Measurements from ENCODE around the gene BACH2. TPM values are rescaled to one million over a fixed set of nuclear protein-coding genes. Genes with fewer than 3 reads are reported as not detected.
A peak's percentile ranks its signal among the peaks of the same experiment; 100 is the strongest.

The BACH2 gene
- total RNA-seq, 1 donor = 3.6 TPM

GRCh38 chr6:90202156-90202555 is 94.5 kb downstream of the BACH2 start:
- H3K9me3 ChIP-seq (ENCODE audit: low read depth, low read length) = no peaks in the 10 kb centered on the region
- no peaks in the 10 kb centered on the region for H3K79me2 ChIP-seq (ENCODE audit: insufficient read depth, low read length)
- H4K20me1 ChIP-seq (ENCODE audit: insufficient read depth, low read length) = no peaks in the 10 kb centered on the region
- no peak for DNase-seq (ENCODE audit: insufficient read length, low spot score, missing footprints)
- H3K4me1 ChIP-seq (ENCODE audit: insufficient read depth, low read length) = peaks cover 7% of the 10 kb centered on the region
- H3K4me2 ChIP-seq (ENCODE audit: insufficient read depth, low read length) = no peak overlapping the region
- no peak overlapping the region for H3K4me3 ChIP-seq (ENCODE audit: insufficient read depth, low read length)
- H3K27me3 ChIP-seq (ENCODE audit: insufficient read depth, low read length) = peaks cover 10% of the 10 kb centered on the region
- H2AFZ ChIP-seq (ENCODE audit: low read length) = no peak overlapping the region
- no peak overlapping the region for H3K27ac ChIP-seq (ENCODE audit: low read depth, low read length)
- TF ChIP-seq, protein P1, sequence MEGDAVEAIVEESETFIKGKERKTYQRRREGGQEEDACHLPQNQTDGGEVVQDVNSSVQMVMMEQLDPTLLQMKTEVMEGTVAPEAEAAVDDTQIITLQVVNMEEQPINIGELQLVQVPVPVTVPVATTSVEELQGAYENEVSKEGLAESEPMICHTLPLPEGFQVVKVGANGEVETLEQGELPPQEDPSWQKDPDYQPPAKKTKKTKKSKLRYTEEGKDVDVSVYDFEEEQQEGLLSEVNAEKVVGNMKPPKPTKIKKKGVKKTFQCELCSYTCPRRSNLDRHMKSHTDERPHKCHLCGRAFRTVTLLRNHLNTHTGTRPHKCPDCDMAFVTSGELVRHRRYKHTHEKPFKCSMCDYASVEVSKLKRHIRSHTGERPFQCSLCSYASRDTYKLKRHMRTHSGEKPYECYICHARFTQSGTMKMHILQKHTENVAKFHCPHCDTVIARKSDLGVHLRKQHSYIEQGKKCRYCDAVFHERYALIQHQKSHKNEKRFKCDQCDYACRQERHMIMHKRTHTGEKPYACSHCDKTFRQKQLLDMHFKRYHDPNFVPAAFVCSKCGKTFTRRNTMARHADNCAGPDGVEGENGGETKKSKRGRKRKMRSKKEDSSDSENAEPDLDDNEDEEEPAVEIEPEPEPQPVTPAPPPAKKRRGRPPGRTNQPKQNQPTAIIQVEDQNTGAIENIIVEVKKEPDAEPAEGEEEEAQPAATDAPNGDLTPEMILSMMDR (IDR thresholded peaks at IDR 0.05; ENCODE audit: extremely low read depth, low read depth, low read length) = no peak
- no peaks in the 10 kb centered on the region for H3K36me3 ChIP-seq (ENCODE audit: insufficient read depth, low read length)

GRCh38 chr6:90199900-90200299 is 96.7 kb downstream of the BACH2 start:
- Histone ChIP-seq H3K9me3 (ENCODE audit: low read depth, low read length) (no peaks in the 10 kb centered on the region), H3K27ac (ENCODE audit: low read depth, low read length) (no peak overlapping the region), H2AFZ (ENCODE audit: low read length) (no peak overlapping the region), H3K4me3 (ENCODE audit: insufficient read depth, low read length) (no peak overlapping the region), H3K27me3 (ENCODE audit: insufficient read depth, low read length) (peaks cover 5% of the 10 kb centered on the region), H3K4me1 (ENCODE audit: insufficient read depth, low read length) (peaks cover 8% of the 10 kb centered on the region), H3K79me2 (ENCODE audit: insufficient read depth, low read length) (no peaks in the 10 kb centered on the region), H4K20me1 (ENCODE audit: insufficient read depth, low read length) (no peaks in the 10 kb centered on the region), H3K4me2 (ENCODE audit: insufficient read depth, low read length) (no peak overlapping the region), H3K36me3 (ENCODE audit: insufficient read depth, low read length) (no peaks in the 10 kb centered on the region)
- no peak for DNase-seq (ENCODE audit: insufficient read length, low spot score, missing footprints)
- TF ChIP-seq, protein P1 (IDR thresholded peaks at IDR 0.05; ENCODE audit: extremely low read depth, low read depth, low read length) = no peak

GRCh38 chr6:90198758-90199425 is 97.8 kb downstream of the BACH2 start:
- TF ChIP-seq, protein P1 (IDR thresholded peaks at IDR 0.05; ENCODE audit: extremely low read depth, low read depth, low read length) = no peak
- no peaks in the 10 kb centered on the region for H3K79me2 ChIP-seq (ENCODE audit: insufficient read depth, low read length)

DNA sequence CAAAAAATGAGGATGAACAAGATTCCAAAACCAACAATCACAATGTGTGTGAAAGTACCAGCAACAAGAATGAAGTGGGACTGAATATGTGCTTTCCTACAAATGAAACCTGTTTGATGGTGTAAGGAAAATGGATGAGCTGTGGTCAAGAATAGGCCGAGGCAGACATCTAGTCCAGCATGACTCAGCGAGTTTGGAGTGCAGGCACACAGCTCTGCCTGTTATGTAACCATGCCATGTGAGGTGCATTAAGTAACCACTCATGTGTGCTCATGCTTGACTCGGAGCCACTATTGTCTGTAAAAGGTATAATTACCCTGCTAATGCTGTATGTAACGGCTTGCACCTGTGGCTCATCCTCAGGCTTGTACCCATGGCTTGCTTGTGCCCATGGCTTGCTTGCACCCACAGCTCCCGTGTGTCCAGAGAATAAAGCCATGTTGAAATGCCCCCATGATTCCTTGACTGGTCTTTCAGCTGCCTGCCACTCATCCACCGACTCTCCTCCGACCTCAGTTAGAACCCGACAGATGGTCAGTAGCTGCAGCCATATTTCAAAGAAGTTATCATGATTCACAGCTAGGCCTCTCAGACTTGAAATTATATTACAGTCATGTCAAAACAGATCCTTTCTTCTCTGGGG is 98.7 kb downstream of the BACH2 start:
- peak overlapping the region; percentile 6 for H2AFZ ChIP-seq (ENCODE audit: low read length)
- H3K4me3 ChIP-seq (ENCODE audit: insufficient read depth, low read length) = no peak overlapping the region
- TF ChIP-seq, protein P1 (IDR thresholded peaks at IDR 0.05; ENCODE audit: extremely low read depth, low read depth, low read length) = no peak
- no peak for DNase-seq (ENCODE audit: insufficient read length, low spot score, missing footprints)
- H3K27ac ChIP-seq (ENCODE audit: low read depth, low read length) = no peak overlapping the region
- no peaks in the 10 kb centered on the region for H3K36me3 ChIP-seq (ENCODE audit: insufficient read depth, low read length)
- H4K20me1 ChIP-seq (ENCODE audit: insufficient read depth, low read length) = no peaks in the 10 kb centered on the region
- peaks cover 14% of the 10 kb centered on the region for H3K4me1 ChIP-seq (ENCODE audit: insufficient read depth, low read length)
- H3K4me2 ChIP-seq (ENCODE audit: insufficient read depth, low read length) = no peak overlapping the region
- H3K9me3 ChIP-seq (ENCODE audit: low read depth, low read length) = no peaks in the 10 kb centered on the region
- H3K27me3 ChIP-seq (ENCODE audit: insufficient read depth, low read length) = no peaks in the 10 kb centered on the region
- H3K79me2 ChIP-seq (ENCODE audit: insufficient read depth, low read length) = no peaks in the 10 kb centered on the region

More at GRCh38 chr6:90198758-90199425, 97.8 kb downstream of the BACH2 start:
- H3K36me3 ChIP-seq (ENCODE audit: insufficient read depth, low read length) = no peaks in the 10 kb centered on the region
- H2AFZ ChIP-seq (ENCODE audit: low read length) = no peak overlapping the region
- no peak overlapping the region for H3K27ac ChIP-seq (ENCODE audit: low read depth, low read length)
- H3K4me2 ChIP-seq (ENCODE audit: insufficient read depth, low read length) = no peak overlapping the region
- H3K27me3 ChIP-seq (ENCODE audit: insufficient read depth, low read length) = no peaks in the 10 kb centered on the region
- DNase-seq (ENCODE audit: insufficient read length, low spot score, missing footprints) = no peak
- H4K20me1 ChIP-seq (ENCODE audit: insufficient read depth, low read length) = no peaks in the 10 kb centered on the region
- H3K4me3 ChIP-seq (ENCODE audit: insufficient read depth, low read length) = no peak overlapping the region
- peaks cover 14% of the 10 kb centered on the region for H3K4me1 ChIP-seq (ENCODE audit: insufficient read depth, low read length)
- no peaks in the 10 kb centered on the region for H3K9me3 ChIP-seq (ENCODE audit: low read depth, low read length)
